Chondrocyte (in vitro differentiated cells): Measurements from ENCODE around the gene CLEC4E. TPM values are rescaled to one million over a fixed set of nuclear protein-coding genes. Genes with fewer than 3 reads are reported as not detected.

ENCODE experiments used
- DNase-seq: peaks from one replicate; pipeline ENCODE4 v3.0.0; 2021; ENCODE audit warnings: mixed read lengths, low spot score
- H3K27ac Mint-ChIP-seq: one replicate; pipeline ENCODE4 v1.8.0; 2021; ENCODE audit warnings: mild to moderate bottlenecking, moderate library complexity, mixed read lengths; ENCODE audit not compliant: unreplicated experiment
- H3K27me3 Mint-ChIP-seq: 2 replicates; pipeline ENCODE4 v1.8.0; 2021; ENCODE audit warnings: low read depth, mixed read lengths
- H3K36me3 Mint-ChIP-seq: 2 replicates; pipeline ENCODE4 v1.8.0; 2021; ENCODE audit warnings: low read depth, mixed read lengths
- H3K4me1 Mint-ChIP-seq: 2 replicates; pipeline ENCODE4 v1.8.0; 2021; ENCODE audit warnings: low read depth, mild to moderate bottlenecking, mixed read lengths
- H3K4me3 Mint-ChIP-seq: one replicate; pipeline ENCODE4 v1.8.0; 2021; ENCODE audit warnings: mild to moderate bottlenecking, moderate library complexity, mixed read lengths; ENCODE audit not compliant: unreplicated experiment
- H3K9me3 Mint-ChIP-seq: 2 replicates; pipeline ENCODE4 v1.8.0; 2021; ENCODE audit warnings: low read depth, mixed read lengths
- total RNA-seq: library from RNA; stranded (reverse); gene quantifications from 3 replicates; pipeline ENCODE4 v1.2.1, GENCODE V29; 2021
- TF ChIP-seq, protein P1 (sequence below): fragments of 200-600 bp; sonication (generic); IDR thresholded peaks from 2 replicates; pipeline ENCODE4 v1.5.0; 2021; ENCODE audit warnings: antibody characterized with exemption, mild to moderate bottlenecking, moderate library complexity

The CLEC4E gene
- total RNA-seq, 1 donor from 2014 or later, result not detected

DNA sequence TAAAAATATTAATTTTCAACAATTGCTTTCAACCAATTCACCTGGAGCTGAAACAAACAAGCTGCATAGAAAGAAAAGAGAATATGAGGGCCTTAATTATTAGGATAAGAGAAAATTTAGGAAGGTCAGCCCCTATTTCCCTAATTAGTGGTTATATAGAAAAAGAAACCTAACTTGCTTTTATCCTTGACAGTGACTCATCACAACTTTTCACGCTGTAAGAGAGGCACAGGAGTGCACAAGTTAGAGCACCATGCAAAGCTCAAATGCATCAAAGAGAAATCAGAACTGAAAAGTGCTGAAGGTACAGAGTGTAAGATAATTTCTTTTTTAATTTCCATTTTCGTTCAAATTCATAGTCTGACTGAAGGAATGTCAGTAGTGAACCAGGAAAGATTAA lies 22.7 kb downstream of the CLEC4E start:
- DNase-seq, result no peak
- H3K4me1 Mint-ChIP-seq, result no peaks in the 10 kb centered on the region
- H3K27me3 Mint-ChIP-seq, result peaks cover 27% of the 10 kb centered on the region
- no peak overlapping the region for H3K4me3 Mint-ChIP-seq
- H3K36me3 Mint-ChIP-seq, result peaks cover 2% of the 10 kb centered on the region
- H3K9me3 Mint-ChIP-seq, result peaks cover 3% of the 10 kb centered on the region
- TF ChIP-seq, protein P1, sequence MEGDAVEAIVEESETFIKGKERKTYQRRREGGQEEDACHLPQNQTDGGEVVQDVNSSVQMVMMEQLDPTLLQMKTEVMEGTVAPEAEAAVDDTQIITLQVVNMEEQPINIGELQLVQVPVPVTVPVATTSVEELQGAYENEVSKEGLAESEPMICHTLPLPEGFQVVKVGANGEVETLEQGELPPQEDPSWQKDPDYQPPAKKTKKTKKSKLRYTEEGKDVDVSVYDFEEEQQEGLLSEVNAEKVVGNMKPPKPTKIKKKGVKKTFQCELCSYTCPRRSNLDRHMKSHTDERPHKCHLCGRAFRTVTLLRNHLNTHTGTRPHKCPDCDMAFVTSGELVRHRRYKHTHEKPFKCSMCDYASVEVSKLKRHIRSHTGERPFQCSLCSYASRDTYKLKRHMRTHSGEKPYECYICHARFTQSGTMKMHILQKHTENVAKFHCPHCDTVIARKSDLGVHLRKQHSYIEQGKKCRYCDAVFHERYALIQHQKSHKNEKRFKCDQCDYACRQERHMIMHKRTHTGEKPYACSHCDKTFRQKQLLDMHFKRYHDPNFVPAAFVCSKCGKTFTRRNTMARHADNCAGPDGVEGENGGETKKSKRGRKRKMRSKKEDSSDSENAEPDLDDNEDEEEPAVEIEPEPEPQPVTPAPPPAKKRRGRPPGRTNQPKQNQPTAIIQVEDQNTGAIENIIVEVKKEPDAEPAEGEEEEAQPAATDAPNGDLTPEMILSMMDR, result no peak
- H3K27ac Mint-ChIP-seq, result no peak overlapping the region

DNA sequence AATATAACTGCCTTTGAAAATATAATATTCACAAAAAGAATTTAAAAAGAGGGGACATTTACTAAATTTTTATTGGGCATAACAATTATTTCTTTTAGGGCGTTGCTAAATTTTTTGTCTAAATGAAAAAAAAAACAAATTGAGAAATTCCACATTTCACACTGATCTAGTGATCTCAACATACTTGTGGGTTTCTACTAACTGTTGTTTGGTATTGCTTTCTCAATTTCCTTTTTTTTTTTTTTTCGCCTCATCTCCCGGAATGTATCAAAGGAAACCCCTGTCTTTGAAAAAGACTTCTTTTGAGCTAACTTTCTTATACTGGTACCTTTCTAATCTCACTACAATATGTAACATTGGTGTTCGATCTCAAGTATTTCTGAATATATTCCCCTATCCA lies 27.4 kb downstream of the CLEC4E start, which contains the start of gene CLEC4D:
TSS of gene CLEC4D (plus strand) at position 248 of the 400 bp plus-strand sequence. CDS start 230 bp downstream, outside the sequence.
- Mint-ChIP-seq H3K27ac (no peak within 1 kb of the TSS), H3K4me1 (no peaks in the 10 kb centered on the region), H3K4me3 (no peak within 1 kb of the TSS), H3K27me3 (peaks cover 16% of the 10 kb centered on the region), H3K9me3 (no peaks in the 10 kb centered on the region), H3K36me3 (no peaks in the 10 kb centered on the region)
- DNase-seq, result no peak
- TF ChIP-seq, protein P1, result no peak

DNA sequence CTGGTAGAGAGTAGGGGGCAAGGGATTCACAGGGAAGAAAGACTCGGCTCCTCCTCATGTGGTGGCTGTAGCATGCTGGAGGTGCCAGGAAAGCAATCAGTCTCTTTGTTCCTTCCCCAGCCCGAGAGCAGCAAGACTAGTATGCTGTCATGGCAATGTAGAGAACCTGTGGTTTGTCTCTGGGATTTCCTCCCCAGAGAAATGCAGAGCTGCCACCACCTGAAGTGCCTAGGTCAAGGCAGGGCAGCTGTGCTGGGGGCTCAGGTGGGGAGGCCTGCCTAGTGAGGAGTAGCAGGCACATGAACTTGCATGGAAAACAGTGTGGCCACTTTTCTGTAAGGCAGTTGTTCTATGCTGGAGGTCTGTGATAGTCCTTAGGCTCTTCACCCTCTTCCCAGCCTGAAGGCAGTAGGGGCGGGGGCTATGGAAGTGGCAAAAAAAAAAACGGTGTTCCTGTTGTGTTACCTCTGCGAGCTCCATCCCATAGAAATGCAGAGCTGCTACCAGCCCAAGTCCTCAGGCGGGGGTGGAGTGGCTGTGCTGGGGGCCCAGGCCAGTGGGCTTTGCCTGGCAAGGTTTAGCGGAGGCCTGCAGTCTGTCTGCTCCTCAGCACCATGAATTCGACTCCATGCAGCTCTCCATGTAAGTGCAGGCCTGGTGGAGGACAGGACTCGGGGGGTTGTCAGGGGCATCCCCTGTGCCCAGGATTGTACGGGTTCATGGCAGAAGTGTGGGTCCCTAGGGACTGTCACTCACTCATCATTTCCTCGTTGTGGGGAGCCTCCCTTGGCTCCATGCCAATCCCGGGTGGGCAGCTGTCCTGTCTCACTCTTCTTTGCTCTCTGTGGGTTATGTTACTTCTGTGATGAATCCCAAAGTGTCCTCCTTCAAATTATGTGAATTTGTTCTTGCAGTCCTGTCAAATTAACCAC lies 31.5 kb downstream of the CLEC4E start:
- H3K4me1 Mint-ChIP-seq, result peaks cover 5% of the 10 kb centered on the region
- H3K27me3 Mint-ChIP-seq, result peaks cover 22% of the 10 kb centered on the region
- peak; percentile 41 for DNase-seq
- H3K36me3 Mint-ChIP-seq, result no peaks in the 10 kb centered on the region
- TF ChIP-seq, protein P1, result no peak
- H3K27ac Mint-ChIP-seq, result no peak overlapping the region
- no peak overlapping the region for H3K4me3 Mint-ChIP-seq
- no peaks in the 10 kb centered on the region for H3K9me3 Mint-ChIP-seq

DNA sequence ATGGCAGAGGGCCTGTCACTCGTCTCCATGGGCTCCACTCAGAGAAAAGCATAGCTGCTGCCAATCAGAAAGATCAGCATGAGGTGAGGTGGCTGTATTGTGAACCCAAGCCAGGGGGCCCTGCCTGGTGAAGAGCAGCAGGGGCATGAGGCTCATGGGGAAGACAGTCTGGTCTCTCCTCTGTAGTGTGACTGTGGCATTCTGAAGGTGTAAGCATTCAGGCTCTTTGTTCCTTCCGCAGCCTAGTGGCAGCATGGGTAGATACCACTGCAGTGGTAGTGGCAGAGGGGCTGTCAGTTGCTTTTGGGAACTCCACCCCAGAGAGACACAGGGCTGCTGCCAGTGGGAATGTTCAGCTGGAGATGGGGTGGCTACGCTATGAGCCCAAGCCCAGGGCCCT lies 32.5 kb downstream of the CLEC4E start:
- Mint-ChIP-seq H3K4me3 (no peak overlapping the region), H3K36me3 (no peaks in the 10 kb centered on the region), H3K27ac (no peak overlapping the region), H3K27me3 (peaks cover 22% of the 10 kb centered on the region), H3K4me1 (peaks cover 5% of the 10 kb centered on the region), H3K9me3 (no peaks in the 10 kb centered on the region)
- TF ChIP-seq, protein P1, result no peak
- no peak for DNase-seq

DNA sequence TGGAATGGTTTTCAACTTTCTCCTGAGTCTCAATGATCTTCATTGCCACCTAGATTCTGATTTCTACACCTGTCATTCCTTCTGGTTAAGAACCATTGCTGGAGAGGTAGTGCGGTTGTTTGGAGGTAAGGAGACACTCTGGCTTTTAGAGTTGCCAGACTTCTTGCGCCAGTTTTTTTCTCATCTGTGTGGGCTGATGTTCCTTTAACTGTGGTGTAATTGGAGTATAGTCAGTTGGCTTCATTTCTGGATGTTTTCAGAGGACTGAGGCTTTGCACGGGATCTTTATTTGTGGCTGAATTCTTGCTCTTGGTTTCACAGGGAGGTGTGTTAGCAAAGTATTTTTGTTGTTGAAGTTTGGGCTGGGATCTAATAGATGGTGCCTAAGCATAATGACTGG lies 33.1 kb downstream of the CLEC4E start:
- Mint-ChIP-seq H3K4me1 (peaks cover 5% of the 10 kb centered on the region), H3K27ac (no peak overlapping the region), H3K9me3 (no peaks in the 10 kb centered on the region), H3K4me3 (no peak overlapping the region), H3K36me3 (no peaks in the 10 kb centered on the region), H3K27me3 (peaks cover 20% of the 10 kb centered on the region)
- no peak for DNase-seq
- TF ChIP-seq, protein P1, result no peak
